Nephron (organoid): ENCODE results near the gene IFNB1.
A peak's percentile ranks its signal among the peaks of the same experiment; 100 is the strongest.

ENCODE experiments used
- H3K27ac Mint-ChIP-seq, 3 experiments: 2 replicates each; pipeline ENCODE4 v1.8.0; 2020; ENCODE audit warnings: mixed read lengths in 3 of 3, mild to moderate bottlenecking in 2 of 3, moderate library complexity in 1 of 3
- H3K27me3 Mint-ChIP-seq: 2 replicates; pipeline ENCODE4 v1.8.0; 2021; ENCODE audit warnings: low read depth, mild to moderate bottlenecking, moderate library complexity, mixed read lengths
- H3K36me3 Mint-ChIP-seq: 2 replicates; pipeline ENCODE4 v1.8.0; 2020; ENCODE audit warnings: low read depth, mixed read lengths
- H3K4me1 Mint-ChIP-seq: 2 replicates; pipeline ENCODE4 v1.8.0; 2020; ENCODE audit warnings: mixed read lengths
- H3K4me3 Mint-ChIP-seq, 3 experiments: 2 replicates each; pipeline ENCODE4 v1.8.0; 2020; ENCODE audit warnings: mild to moderate bottlenecking in 3 of 3, mixed read lengths in 3 of 3, moderate library complexity in 2 of 3
- H3K9me3 Mint-ChIP-seq: 2 replicates; pipeline ENCODE4 v1.8.0; 2020; ENCODE audit warnings: mixed read lengths
- TF ChIP-seq, protein P1 (sequence below), 3 experiments: fragments of 200-600 bp; sonication (generic); IDR thresholded peaks; one replicate each; pipeline ENCODE4 v1.5.0; 2021; ENCODE audit warnings: antibody characterized with exemption in 3 of 3; ENCODE audit not compliant: unreplicated experiment in 3 of 3

The IFNB1 gene

DNA sequence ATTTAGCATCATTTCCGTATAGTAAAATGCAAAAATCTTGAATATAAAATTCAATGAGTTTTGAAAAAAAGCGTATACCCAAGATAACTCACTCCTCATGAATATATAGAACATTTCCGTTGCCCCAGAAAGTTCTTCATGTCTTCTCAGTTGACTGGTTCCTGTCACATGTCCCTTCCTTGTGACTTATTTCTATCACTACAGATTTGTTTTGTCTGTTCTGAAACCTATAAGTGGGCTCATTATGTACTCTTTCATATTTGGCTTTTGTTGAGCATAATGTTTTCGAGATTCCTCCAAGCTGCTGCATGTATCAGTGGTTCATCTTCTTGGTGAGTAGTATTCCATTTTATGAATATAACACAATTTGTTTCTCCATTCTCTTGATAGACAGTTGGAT is 35.3 kb downstream of the IFNB1 start:
- Mint-ChIP-seq H3K4me1 (no peaks in the 10 kb centered on the region), H3K27me3 (no peaks in the 10 kb centered on the region), H3K27ac (no peak overlapping the region), H3K9me3 (no peaks in the 10 kb centered on the region), H3K36me3 (no peaks in the 10 kb centered on the region), H3K4me3 (no peak overlapping the region)
- TF ChIP-seq, protein P1, sequence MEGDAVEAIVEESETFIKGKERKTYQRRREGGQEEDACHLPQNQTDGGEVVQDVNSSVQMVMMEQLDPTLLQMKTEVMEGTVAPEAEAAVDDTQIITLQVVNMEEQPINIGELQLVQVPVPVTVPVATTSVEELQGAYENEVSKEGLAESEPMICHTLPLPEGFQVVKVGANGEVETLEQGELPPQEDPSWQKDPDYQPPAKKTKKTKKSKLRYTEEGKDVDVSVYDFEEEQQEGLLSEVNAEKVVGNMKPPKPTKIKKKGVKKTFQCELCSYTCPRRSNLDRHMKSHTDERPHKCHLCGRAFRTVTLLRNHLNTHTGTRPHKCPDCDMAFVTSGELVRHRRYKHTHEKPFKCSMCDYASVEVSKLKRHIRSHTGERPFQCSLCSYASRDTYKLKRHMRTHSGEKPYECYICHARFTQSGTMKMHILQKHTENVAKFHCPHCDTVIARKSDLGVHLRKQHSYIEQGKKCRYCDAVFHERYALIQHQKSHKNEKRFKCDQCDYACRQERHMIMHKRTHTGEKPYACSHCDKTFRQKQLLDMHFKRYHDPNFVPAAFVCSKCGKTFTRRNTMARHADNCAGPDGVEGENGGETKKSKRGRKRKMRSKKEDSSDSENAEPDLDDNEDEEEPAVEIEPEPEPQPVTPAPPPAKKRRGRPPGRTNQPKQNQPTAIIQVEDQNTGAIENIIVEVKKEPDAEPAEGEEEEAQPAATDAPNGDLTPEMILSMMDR (IDR thresholded peaks at IDR 0.05; ENCODE audit: unreplicated experiment in 3 of 3) = no peak

DNA sequence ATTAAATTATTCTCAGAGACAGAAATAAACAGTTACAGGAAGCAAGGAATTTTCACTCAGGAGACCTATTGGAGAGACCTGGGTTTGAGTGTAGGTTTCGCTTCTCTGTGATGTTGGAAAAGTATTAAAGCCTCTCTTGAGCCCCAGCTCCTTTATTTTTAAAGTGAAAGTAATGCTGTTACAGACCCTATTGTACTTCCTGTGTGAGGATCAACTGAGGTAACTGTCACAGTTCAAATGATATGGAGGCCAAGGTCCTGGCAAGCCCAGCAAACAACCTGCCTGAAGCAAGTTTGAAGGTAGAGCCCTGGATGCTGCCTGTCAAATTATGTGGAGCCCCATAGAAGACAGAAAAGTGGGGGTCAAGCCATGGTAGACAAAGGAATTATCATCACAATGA is 38.4 kb downstream of the IFNB1 start:
- Mint-ChIP-seq H3K9me3 (no peaks in the 10 kb centered on the region), H3K27ac (no peak overlapping the region), H3K4me3 (no peak overlapping the region), H3K4me1 (no peaks in the 10 kb centered on the region), H3K36me3 (no peaks in the 10 kb centered on the region), H3K27me3 (no peaks in the 10 kb centered on the region)
- TF ChIP-seq, protein P1 (IDR thresholded peaks at IDR 0.05; ENCODE audit: unreplicated experiment in 3 of 3) = no peak

DNA sequence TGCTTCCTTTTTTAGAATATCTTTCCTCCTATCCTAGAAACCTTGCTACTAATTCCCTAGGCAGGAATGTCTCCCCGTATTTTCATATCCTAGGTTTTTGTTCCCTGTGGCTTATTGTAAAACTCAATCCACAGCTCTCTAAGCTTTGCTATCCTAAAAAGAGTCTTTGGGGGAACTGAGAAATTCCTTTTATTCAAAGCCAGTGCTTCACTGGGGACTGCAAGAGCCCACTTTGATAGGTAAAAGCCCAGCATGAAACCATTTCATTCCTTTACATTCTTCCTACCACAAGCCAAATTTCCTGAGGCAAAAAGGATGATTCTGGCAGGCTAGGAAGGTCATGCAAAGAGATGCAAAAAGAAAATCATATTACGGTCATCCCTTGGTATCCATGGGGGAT is 40.5 kb downstream of the IFNB1 start:
- Mint-ChIP-seq H3K27ac (no peak overlapping the region), H3K4me1 (no peaks in the 10 kb centered on the region), H3K4me3 (no peak overlapping the region), H3K36me3 (no peaks in the 10 kb centered on the region), H3K9me3 (no peaks in the 10 kb centered on the region), H3K27me3 (peaks cover 6% of the 10 kb centered on the region)
- TF ChIP-seq, protein P1 (IDR thresholded peaks at IDR 0.05; ENCODE audit: unreplicated experiment in 3 of 3) = no peak

DNA sequence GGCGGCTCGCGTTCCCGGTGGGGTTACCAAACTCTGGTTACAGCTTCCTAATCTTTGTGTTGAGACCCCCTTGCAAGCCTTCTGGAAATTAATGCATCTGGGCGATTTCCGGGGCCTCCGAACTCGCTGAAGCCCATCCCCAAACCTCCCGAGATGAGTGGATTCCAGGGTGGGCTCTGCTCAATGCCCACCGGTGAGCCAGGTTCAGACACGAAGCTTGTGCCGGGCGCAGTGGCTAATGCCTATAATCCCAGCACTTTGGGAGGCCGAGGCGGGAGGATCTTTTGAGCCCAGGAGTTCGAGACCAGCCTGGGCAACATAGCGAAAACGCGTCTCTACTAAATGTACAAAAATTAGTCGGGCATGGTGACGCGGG is 45.9 kb downstream of the IFNB1 start:
- peaks cover 6% of the 10 kb centered on the region for H3K27me3 Mint-ChIP-seq
- no peaks in the 10 kb centered on the region for H3K9me3 Mint-ChIP-seq
- no peaks in the 10 kb centered on the region for H3K4me1 Mint-ChIP-seq
- H3K4me3 Mint-ChIP-seq = peak overlapping the region in 2 of 3 experiments; percentile 59 to 67
- no peak overlapping the region for H3K27ac Mint-ChIP-seq
- no peaks in the 10 kb centered on the region for H3K36me3 Mint-ChIP-seq
- TF ChIP-seq, protein P1 (IDR thresholded peaks at IDR 0.05; ENCODE audit: unreplicated experiment in 3 of 3) = no peak

DNA sequence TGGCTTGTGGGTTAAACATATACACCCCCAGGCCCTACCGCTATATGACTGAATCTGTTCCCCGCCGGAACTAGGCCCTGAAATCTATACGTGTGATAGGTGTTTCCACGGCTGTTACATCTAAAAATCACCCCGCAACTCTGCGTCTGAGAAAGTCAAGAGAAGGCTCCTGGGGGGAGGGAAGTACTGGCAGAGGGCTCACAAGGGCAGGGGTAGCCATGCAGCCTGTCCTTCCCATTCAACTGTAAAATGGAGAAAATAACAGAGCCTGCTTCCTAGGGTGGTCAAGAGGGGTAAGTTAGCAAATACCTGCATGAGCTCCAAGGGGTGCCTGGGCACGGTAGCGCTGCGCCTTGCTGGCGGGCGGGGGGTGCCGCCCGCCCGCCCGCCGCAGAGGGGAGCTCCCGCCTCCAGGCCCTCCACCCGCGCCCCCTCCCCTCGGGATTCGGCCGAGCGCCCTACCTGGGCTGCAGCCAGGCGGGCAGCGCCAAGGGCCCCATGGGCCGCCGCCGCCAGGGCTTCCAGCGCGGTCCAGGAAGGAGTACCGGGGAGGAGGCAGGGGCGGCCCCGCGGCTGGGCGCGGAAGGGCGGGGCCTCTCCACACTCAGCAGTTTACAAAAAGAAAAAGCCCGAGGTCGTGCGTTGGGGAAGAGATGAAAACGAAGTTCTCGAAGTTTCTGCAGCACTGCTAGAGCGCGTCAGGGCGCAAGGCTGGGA is 46.5 kb downstream of the IFNB1 start, which contains the start of gene HACD4:
Gene HACD4 (minus strand): TSS at position 550 of the 717 bp plus-strand sequence. CDS start 50 bp downstream, at position 500.
- H3K9me3 Mint-ChIP-seq = no peaks in the 10 kb centered on the region
- no peak within 1 kb of the TSS for H3K27ac Mint-ChIP-seq
- peaks cover 6% of the 10 kb centered on the region for H3K27me3 Mint-ChIP-seq
- TF ChIP-seq, protein P1 (IDR thresholded peaks at IDR 0.05; ENCODE audit: unreplicated experiment in 3 of 3) = no peak
- H3K36me3 Mint-ChIP-seq = no peaks in the 10 kb centered on the region
- no peaks in the 10 kb centered on the region for H3K4me1 Mint-ChIP-seq
- H3K4me3 Mint-ChIP-seq = peak within 1 kb of the TSS; percentile 67 to 77 (median 77)
